ENCODE measurements around the gene SLC47A2.

The SLC47A2 gene

GRCh38 chr17:19651451-19652238 is 64.7 kb downstream of the SLC47A2 start:
- Histone ChIP-seq H4K20me1 (ENCODE audit: insufficient read depth, low read length, poor library complexity, severe bottlenecking) (no peaks in the 10 kb centered on the region), H3F3A (ENCODE audit: low read depth) (no peaks in the 10 kb centered on the region), H3K36me3 (ENCODE audit: insufficient read depth, low read length) (no peaks in the 10 kb centered on the region), H2AFZ (ENCODE audit: low read length) (no peak overlapping the region), H3K9me2 (replicated peaks; ENCODE audit: low read depth, low read length) (no peaks in the 10 kb centered on the region), H3K9ac (ENCODE audit: low read depth, low read length, poor library complexity, severe bottlenecking) (no peak overlapping the region), H3K4me1 (ENCODE audit: insufficient read depth, low read length, poor library complexity, severe bottlenecking) (no peaks in the 10 kb centered on the region), H3K27me3 (ENCODE audit: insufficient read depth, low read length, poor library complexity, severe bottlenecking) (no peaks in the 10 kb centered on the region), H3K9me3 (ENCODE audit: insufficient read depth, low read depth, low read length) (no peaks in the 10 kb centered on the region), H3K4me3 (ENCODE audit: low read length, poor library complexity, severe bottlenecking) (no peak overlapping the region), H3K79me2 (ENCODE audit: insufficient read depth, low read length) (no peaks in the 10 kb centered on the region), H3K4me2 (ENCODE audit: low read depth, low read length, poor library complexity, severe bottlenecking) (no peak overlapping the region)
- TF ChIP-seq EZH2phosphoT487 (IDR thresholded peaks at IDR 0.05; ENCODE audit: borderline replicate concordance) (no peak), CTCF (conservative IDR thresholded peaks at IDR 0.05; ENCODE audit: low read length) (no peak)

GRCh38 chr17:19650826-19651225 is 65.6 kb downstream of the SLC47A2 start:
- Histone ChIP-seq H4K20me1 (ENCODE audit: insufficient read depth, low read length, poor library complexity, severe bottlenecking) (no peaks in the 10 kb centered on the region), H3K4me3 (ENCODE audit: low read length, poor library complexity, severe bottlenecking) (no peak overlapping the region), H3F3A (ENCODE audit: low read depth) (no peaks in the 10 kb centered on the region), H3K9me3 (ENCODE audit: insufficient read depth, low read depth, low read length) (no peaks in the 10 kb centered on the region), H3K9me2 (replicated peaks; ENCODE audit: low read depth, low read length) (no peaks in the 10 kb centered on the region), H3K36me3 (ENCODE audit: insufficient read depth, low read length) (no peaks in the 10 kb centered on the region), H3K9ac (ENCODE audit: low read depth, low read length, poor library complexity, severe bottlenecking) (no peak overlapping the region), H3K4me2 (ENCODE audit: low read depth, low read length, poor library complexity, severe bottlenecking) (no peak overlapping the region), H3K4me1 (ENCODE audit: insufficient read depth, low read length, poor library complexity, severe bottlenecking) (no peaks in the 10 kb centered on the region), H3K27me3 (ENCODE audit: insufficient read depth, low read length, poor library complexity, severe bottlenecking) (no peaks in the 10 kb centered on the region), H2AFZ (ENCODE audit: low read length) (no peak overlapping the region), H3K79me2 (ENCODE audit: insufficient read depth, low read length) (no peaks in the 10 kb centered on the region)
- no peak for TF ChIP-seq EZH2phosphoT487 (IDR thresholded peaks at IDR 0.05; ENCODE audit: borderline replicate concordance)
- no peak for TF ChIP-seq CTCF (conservative IDR thresholded peaks at IDR 0.05; ENCODE audit: low read length)

GRCh38 chr17:19649274-19649541 is 67.2 kb downstream of the SLC47A2 start:
- no peaks in the 10 kb centered on the region for H3K79me2 ChIP-seq (ENCODE audit: insufficient read depth, low read length)
- H3K27me3 ChIP-seq (ENCODE audit: insufficient read depth, low read length, poor library complexity, severe bottlenecking), result no peaks in the 10 kb centered on the region
- H2AFZ ChIP-seq (ENCODE audit: low read length), result no peak overlapping the region
- H3K4me2 ChIP-seq (ENCODE audit: low read depth, low read length, poor library complexity, severe bottlenecking), result no peak overlapping the region
- no peaks in the 10 kb centered on the region for H3F3A ChIP-seq (ENCODE audit: low read depth)
- no peaks in the 10 kb centered on the region for H3K9me2 ChIP-seq (replicated peaks; ENCODE audit: low read depth, low read length)
- no peak overlapping the region for H3K4me3 ChIP-seq (ENCODE audit: low read length, poor library complexity, severe bottlenecking)
- no peaks in the 10 kb centered on the region for H3K36me3 ChIP-seq (ENCODE audit: insufficient read depth, low read length)
- no peaks in the 10 kb centered on the region for H3K4me1 ChIP-seq (ENCODE audit: insufficient read depth, low read length, poor library complexity, severe bottlenecking)
- no peaks in the 10 kb centered on the region for H3K9me3 ChIP-seq (ENCODE audit: insufficient read depth, low read depth, low read length)
- no peaks in the 10 kb centered on the region for H4K20me1 ChIP-seq (ENCODE audit: insufficient read depth, low read length, poor library complexity, severe bottlenecking)
- TF ChIP-seq EZH2phosphoT487 (IDR thresholded peaks at IDR 0.05; ENCODE audit: borderline replicate concordance) (no peak), CTCF (conservative IDR thresholded peaks at IDR 0.05; ENCODE audit: low read length) (no peak)
- H3K9ac ChIP-seq (ENCODE audit: low read depth, low read length, poor library complexity, severe bottlenecking), result no peak overlapping the region

Data from Loucy (cell line).